Esophagus (tissue), 2 donors: ENCODE measurements around the gene GBP1. TPM values are rescaled to one million over a fixed set of nuclear protein-coding genes. Genes with fewer than 3 reads are reported as not detected.
A peak's percentile ranks its signal among the peaks of the same experiment; 100 is the strongest.
"Not testable (repeated sequence)": the region's sequence is repeated elsewhere in the genome, so short reads cannot be mapped to it uniquely, and the experiment has no call there.

ENCODE experiments used
- H3K27ac ChIP-seq, 2 donors: one replicate each; pipeline ENCODE4 v1.5.1; 2013; ENCODE audit warnings: low read depth in 2 of 2, mild to moderate bottlenecking in 2 of 2, inconsistent platforms in 1 of 2, low read length in 1 of 2, moderate library complexity in 1 of 2
- H3K27me3 ChIP-seq, 2 donors: one replicate each; pipeline ENCODE4 v1.6.1; 2013; ENCODE audit warnings: low read length in 2 of 2, control low read depth in 1 of 2, mild to moderate bottlenecking in 1 of 2; ENCODE audit not compliant: insufficient read depth in 2 of 2, control insufficient read depth in 1 of 2
- H3K36me3 ChIP-seq, 2 donors: one replicate each; pipeline ENCODE4 v1.6.1; 2013; ENCODE audit warnings: low read length in 1 of 2; ENCODE audit not compliant: control insufficient read depth in 2 of 2, insufficient read depth in 2 of 2
- H3K4me1 ChIP-seq, 2 donors: one replicate each; pipeline ENCODE4 v1.6.1; 2013; ENCODE audit warnings: low read length in 1 of 2; ENCODE audit not compliant: control insufficient read depth in 2 of 2, insufficient read depth in 2 of 2
- H3K4me3 ChIP-seq, 2 donors: one replicate each; pipeline ENCODE4 v1.5.1; 2013; ENCODE audit warnings: low read length in 2 of 2, mild to moderate bottlenecking in 2 of 2, low read depth in 1 of 2, moderate library complexity in 1 of 2
- H3K9me3 ChIP-seq, 2 donors: one replicate each; pipeline ENCODE4 v1.6.1; 2013; ENCODE audit warnings: mild to moderate bottlenecking in 2 of 2, low read depth in 1 of 2, low read length in 1 of 2, moderate library complexity in 1 of 2; ENCODE audit not compliant: control insufficient read depth in 2 of 2, insufficient read depth in 1 of 2
- WGBS, 2 donors: extraction: QIAGEN DNeasy Blood & Tissue Kit; methylation state at CpG; one replicate each; pipeline ENCODE4 v1.1.7; 2013; 5-methylcytosine and 5-hydroxymethylcytosine counted together
- polyA plus RNA-seq, 2 donors: library from polyadenylated mRNA; stranded (reverse); fragments of 200-250 nt; gene quantifications; one replicate each; pipeline ENCODE4 v1.2.3, GENCODE V29; 2013
- donor health status: healthy with polysubstance abuse.
- donor health status: Bipolar disorder and iron deficiency.

GBP1 gene
- polyA plus RNA-seq, 2 donors: 10.1 to 13.7 TPM

GRCh38 chr1:89064632-89065031, 376 bp downstream of the GBP1 start:
- no peaks in the 10 kb centered on the region for H3K4me1 ChIP-seq
- peak overlapping the region; percentile 40 to 63 for H3K4me3 ChIP-seq
- no peaks in the 10 kb centered on the region for H3K27me3 ChIP-seq
- peak overlapping the region; percentile 70 to 81 for H3K27ac ChIP-seq
- 2 to 9% methylated on average over 4 of the region's 4 CpGs for WGBS, 2 donors
- no peaks in the 10 kb centered on the region for H3K36me3 ChIP-seq
- no peaks in the 10 kb centered on the region for H3K9me3 ChIP-seq

GRCh38 chr1:89063094-89063493, 1.9 kb downstream of the GBP1 start:
- no peaks in the 10 kb centered on the region for H3K4me1 ChIP-seq
- no peaks in the 10 kb centered on the region for H3K27me3 ChIP-seq
- H3K9me3 ChIP-seq: no peaks in the 10 kb centered on the region
- no peak overlapping the region for H3K4me3 ChIP-seq
- 85 to 88% methylated on average over 3 of the region's 3 CpGs for WGBS, 2 donors
- no peak overlapping the region for H3K27ac ChIP-seq
- H3K36me3 ChIP-seq: no peaks in the 10 kb centered on the region

- Histone ChIP-seq H3K4me3 (no peak overlapping the region), H3K36me3 (no peaks in the 10 kb centered on the region), H3K27me3 (no peaks in the 10 kb centered on the region), H3K4me1 (no peaks in the 10 kb centered on the region), H3K27ac (no peak overlapping the region), H3K9me3 (no peaks in the 10 kb centered on the region)
- WGBS, 2 donors: 74 to 86% methylated on average over 5 of the region's 5 CpGs
These were observed 4.9 kb downstream of the GBP1 start for GRCh38 chr1:89060091-89060490.

GRCh38 chr1:89051955-89052312, 13.1 kb downstream of the GBP1 start:
- Histone ChIP-seq H3K27ac (no peak overlapping the region), H3K4me1 (peaks cover 0 to 7% of the 10 kb centered on the region in 2 donors), H3K36me3 (peaks cover 2 to 4% of the 10 kb centered on the region in 2 donors), H3K4me3 (no peak overlapping the region), H3K27me3 (no peaks in the 10 kb centered on the region), H3K9me3 (no peaks in the 10 kb centered on the region)
- WGBS, 2 donors: 70% methylated on average over 1 of the region's 1 CpG

GRCh38 chr1:89051300-89051954, 13.6 kb downstream of the GBP1 start:
- Histone ChIP-seq H3K9me3 (no peaks in the 10 kb centered on the region), H3K4me1 (peaks cover 0 to 7% of the 10 kb centered on the region in 2 donors), H3K36me3 (peaks cover 2 to 4% of the 10 kb centered on the region in 2 donors), H3K27ac (no peak overlapping the region), H3K4me3 (no peak overlapping the region), H3K27me3 (no peaks in the 10 kb centered on the region)
- 82 to 83% methylated on average over 9 of the region's 9 CpGs for WGBS, 2 donors

DNA sequence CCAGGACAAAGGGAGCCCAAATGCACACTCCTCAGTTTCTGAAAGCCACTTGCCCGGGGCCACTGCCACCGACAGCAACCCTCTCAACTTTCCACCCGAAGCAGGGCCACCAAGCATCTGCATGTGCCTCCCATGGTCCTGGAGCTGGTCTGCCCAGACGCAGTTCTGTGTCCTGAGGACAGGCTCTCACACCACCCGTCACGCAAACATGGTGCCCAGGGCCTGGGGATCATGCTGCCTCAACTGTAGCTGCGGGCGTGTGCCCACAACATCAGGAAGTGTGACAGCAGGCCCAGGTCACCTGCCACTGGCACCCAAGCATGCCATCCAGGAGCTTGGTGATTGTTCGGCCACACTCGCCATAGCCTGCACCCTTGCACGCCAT, 14.4 kb downstream of the GBP1 start:
- Histone ChIP-seq H3K27ac (peak overlapping the region in 1 of 2 donors; percentile 45), H3K36me3 (peaks cover 2 to 4% of the 10 kb centered on the region in 2 donors), H3K4me3 (no peak overlapping the region), H3K27me3 (no peaks in the 10 kb centered on the region), H3K4me1 (peaks cover 0 to 7% of the 10 kb centered on the region in 2 donors), H3K9me3 (no peaks in the 10 kb centered on the region)
- 93 to 98% methylated on average over 11 of the region's 11 CpGs for WGBS, 2 donors

GRCh38 chr1:89049901-89050648, 14.9 kb downstream of the GBP1 start:
- 55 to 78% methylated on average over 9 of the region's 9 CpGs for WGBS, 2 donors
- not testable (repeated sequence) for H3K4me1 ChIP-seq, H3K27me3 ChIP-seq, H3K9me3 ChIP-seq, H3K36me3 ChIP-seq, H3K4me3 ChIP-seq
- peak overlapping the region; percentile 45 to 50 for H3K27ac ChIP-seq

- not testable (repeated sequence) for H3K36me3 ChIP-seq
- H3K27ac ChIP-seq: peak overlapping the region; percentile 59 to 60
These were observed 15.8 kb downstream of the GBP1 start for GRCh38 chr1:89049187-89049586.

DNA sequence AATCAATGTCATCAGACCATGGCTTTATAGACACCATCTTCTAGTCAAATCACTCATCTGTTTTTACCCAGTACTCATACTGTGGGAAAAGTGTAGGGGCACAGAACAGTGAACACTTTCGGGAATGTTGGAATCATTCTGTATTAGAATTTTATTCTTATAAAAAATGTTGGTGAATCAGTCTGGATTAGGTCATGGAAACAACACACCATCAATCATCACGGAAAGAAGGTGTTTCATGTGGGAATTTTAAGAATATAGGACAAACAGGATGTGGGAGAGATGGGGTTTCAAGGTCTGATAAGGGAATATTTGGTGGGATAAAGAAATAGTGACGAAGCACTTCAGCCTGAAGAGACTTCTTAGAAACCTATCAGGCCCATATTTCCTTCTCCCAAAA, 17.3 kb downstream of the GBP1 start:
- H3K4me3 ChIP-seq: no peak overlapping the region
- H3K9me3 ChIP-seq: no peaks in the 10 kb centered on the region
- peaks cover 2 to 7% of the 10 kb centered on the region in 2 donors for H3K4me1 ChIP-seq
- H3K27ac ChIP-seq: no peak overlapping the region
- 56 to 73% methylated on average over 3 of the region's 3 CpGs for WGBS, 2 donors
- no peaks in the 10 kb centered on the region for H3K27me3 ChIP-seq
- peaks cover 0 to 4% of the 10 kb centered on the region in 2 donors for H3K36me3 ChIP-seq

More at GRCh38 chr1:89049187-89049586, 15.8 kb downstream of the GBP1 start:
- not testable (repeated sequence) for H3K27me3 ChIP-seq, H3K4me1 ChIP-seq, H3K4me3 ChIP-seq, H3K9me3 ChIP-seq
- 52 to 72% methylated on average over 2 of the region's 4 CpGs for WGBS, 2 donors
